Right atrium auricular region (tissue), 2 donors: ENCODE measurements around the gene SYNE2. TPM values are rescaled to one million over a fixed set of nuclear protein-coding genes. Genes with fewer than 3 reads are reported as not detected.

ENCODE experiments used
- DNase-seq: peaks from one replicate; pipeline ENCODE4 v3.0.0-alpha.2; 2019; ENCODE audit warnings: low spot score
- H3K27ac ChIP-seq, 2 donors: fragments of 200-600 bp; sonication (generic); 1 replicate in 1 of 2; 2 replicates in 1 of 2; pipeline ENCODE4 v1.5.1; 2016 to 2019
- H3K27me3 ChIP-seq, 2 donors: fragments of 200-600 bp; sonication (generic); one replicate each; pipeline versions ENCODE4 v1.5.1 to v1.6.0; 2017 to 2019
- H3K36me3 ChIP-seq: fragments of 200-600 bp; sonication (generic); one replicate; pipeline ENCODE4 v1.5.1; 2016
- H3K4me1 ChIP-seq, 2 donors: fragments of 200-600 bp; sonication (generic); one replicate each; pipeline versions ENCODE4 v1.5.1 to v1.6.0; 2017 to 2019
- H3K4me3 ChIP-seq, 2 donors: fragments of 200-600 bp; sonication (generic); 1 replicate in 1 of 2; 2 replicates in 1 of 2; pipeline ENCODE4 v1.5.1; 2017 to 2019; ENCODE audit warnings: mild to moderate bottlenecking in 1 of 2, moderate library complexity in 1 of 2
- H3K9me3 ChIP-seq, 2 donors: fragments of 200-600 bp; sonication (generic); one replicate each; pipeline ENCODE4 v1.5.1; 2019
- total RNA-seq, 2 donors: library from RNA; depleted of rRNA; stranded (reverse); fragments of >200 nt; gene quantifications; one replicate each; pipeline ENCODE4 v1.1.0, GENCODE V29; 2016
- TF ChIP-seq, protein P1 (sequence below), 2 donors: fragments of 200-600 bp; sonication (generic); IDR thresholded peaks; one replicate each; pipeline ENCODE4 v1.5.1; 2019; ENCODE audit warnings: antibody characterized with exemption in 2 of 2

Gene SYNE2
- total RNA-seq, 2 donors from 2014 or later: 149 to 202 TPM

DNA sequence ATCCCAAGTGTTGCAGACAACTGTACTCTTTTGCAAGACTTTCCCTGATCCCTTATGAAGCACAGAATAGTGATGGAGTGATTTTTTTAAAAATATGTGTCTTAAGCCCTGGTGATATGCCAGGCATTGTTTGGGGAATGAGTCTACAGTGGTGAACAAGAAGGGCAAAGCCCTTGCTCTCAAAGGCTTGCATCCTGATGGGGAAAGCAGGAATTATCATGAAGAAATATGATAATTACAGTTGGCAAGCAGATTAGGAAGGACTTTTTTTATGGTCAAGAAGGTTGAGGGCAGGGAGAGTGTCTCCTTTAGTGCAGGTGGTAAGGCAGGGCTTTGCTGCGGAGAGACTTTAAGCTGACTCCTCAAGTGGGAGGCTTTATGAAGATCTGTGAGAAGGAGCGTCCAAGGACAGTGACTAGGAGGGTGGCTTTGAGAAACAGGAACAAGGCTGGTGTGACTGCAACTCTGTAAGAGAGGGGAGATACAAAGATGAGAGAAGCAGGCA lies 100.2 kb downstream of the SYNE2 start:
- Histone ChIP-seq H3K4me1 (peaks cover 0 to 15% of the 10 kb centered on the region in 2 donors), H3K36me3 (peaks cover 12% of the 10 kb centered on the region), H3K9me3 (no peaks in the 10 kb centered on the region), H3K27ac (peak overlapping the region in 1 of 2 donors; percentile 35), H3K4me3 (no peak overlapping the region), H3K27me3 (no peaks in the 10 kb centered on the region)
- no peak for DNase-seq
- TF ChIP-seq, protein P1, sequence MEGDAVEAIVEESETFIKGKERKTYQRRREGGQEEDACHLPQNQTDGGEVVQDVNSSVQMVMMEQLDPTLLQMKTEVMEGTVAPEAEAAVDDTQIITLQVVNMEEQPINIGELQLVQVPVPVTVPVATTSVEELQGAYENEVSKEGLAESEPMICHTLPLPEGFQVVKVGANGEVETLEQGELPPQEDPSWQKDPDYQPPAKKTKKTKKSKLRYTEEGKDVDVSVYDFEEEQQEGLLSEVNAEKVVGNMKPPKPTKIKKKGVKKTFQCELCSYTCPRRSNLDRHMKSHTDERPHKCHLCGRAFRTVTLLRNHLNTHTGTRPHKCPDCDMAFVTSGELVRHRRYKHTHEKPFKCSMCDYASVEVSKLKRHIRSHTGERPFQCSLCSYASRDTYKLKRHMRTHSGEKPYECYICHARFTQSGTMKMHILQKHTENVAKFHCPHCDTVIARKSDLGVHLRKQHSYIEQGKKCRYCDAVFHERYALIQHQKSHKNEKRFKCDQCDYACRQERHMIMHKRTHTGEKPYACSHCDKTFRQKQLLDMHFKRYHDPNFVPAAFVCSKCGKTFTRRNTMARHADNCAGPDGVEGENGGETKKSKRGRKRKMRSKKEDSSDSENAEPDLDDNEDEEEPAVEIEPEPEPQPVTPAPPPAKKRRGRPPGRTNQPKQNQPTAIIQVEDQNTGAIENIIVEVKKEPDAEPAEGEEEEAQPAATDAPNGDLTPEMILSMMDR (IDR thresholded peaks at IDR 0.05): no peak

DNA sequence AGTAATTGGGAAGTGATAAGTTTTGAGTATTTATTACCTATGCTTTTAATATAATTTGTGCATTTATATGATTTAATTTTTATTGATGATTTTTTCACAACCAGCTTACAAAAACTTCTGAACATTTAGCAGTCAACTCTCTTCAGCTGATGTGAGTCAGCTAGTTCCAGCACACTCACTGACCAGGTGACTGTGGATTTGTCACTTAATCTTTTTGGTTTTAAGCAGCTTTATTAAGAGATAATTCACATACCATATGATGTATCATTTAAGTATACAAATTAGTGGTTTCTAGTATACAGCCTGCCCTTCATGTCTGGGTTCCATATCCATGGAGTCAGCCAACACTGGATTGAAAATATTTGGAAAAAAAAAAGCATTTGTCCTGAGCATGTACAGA lies 103.5 kb downstream of the SYNE2 start:
- no peaks in the 10 kb centered on the region for H3K36me3 ChIP-seq
- no peak overlapping the region for H3K4me3 ChIP-seq
- H3K9me3 ChIP-seq: no peaks in the 10 kb centered on the region
- TF ChIP-seq, protein P1 (IDR thresholded peaks at IDR 0.05): no peak
- H3K27me3 ChIP-seq: no peaks in the 10 kb centered on the region
- no peak for DNase-seq
- H3K4me1 ChIP-seq: peaks cover 0 to 15% of the 10 kb centered on the region in 2 donors
- no peak overlapping the region for H3K27ac ChIP-seq

DNA sequence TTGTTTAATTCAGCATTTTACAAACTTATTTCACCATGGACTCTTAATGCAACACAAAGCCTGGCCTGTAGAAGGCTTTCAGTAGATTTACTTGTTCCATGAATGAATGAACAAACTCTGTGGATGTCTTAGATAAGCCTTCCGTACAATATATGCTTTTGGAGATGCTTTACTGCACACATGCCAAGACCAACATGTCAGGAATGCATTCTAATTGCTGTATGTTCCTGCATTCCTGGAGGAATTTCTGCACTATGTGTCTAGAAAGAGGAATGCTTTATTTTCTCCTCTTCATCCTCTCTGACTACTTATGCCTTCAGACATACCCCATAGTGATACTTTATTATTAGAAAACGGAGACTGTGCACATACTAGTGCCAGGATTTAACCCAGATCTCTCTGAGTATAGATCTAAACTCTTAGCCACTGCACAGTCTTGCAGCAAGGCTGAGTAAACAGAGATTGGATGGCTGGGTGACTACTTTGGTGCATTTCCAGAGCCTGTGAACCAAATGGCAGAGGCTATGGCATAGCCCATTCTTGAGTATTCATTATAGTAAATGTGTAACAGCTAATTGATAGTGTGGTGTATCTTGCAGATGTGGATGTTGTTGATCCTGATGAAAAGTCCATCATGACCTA lies 108.2 kb downstream of the SYNE2 start:
- TF ChIP-seq, protein P1 (IDR thresholded peaks at IDR 0.05): no peak
- Histone ChIP-seq H3K36me3 (no peaks in the 10 kb centered on the region), H3K27ac (no peak overlapping the region), H3K27me3 (no peaks in the 10 kb centered on the region), H3K4me1 (peaks cover 0 to 7% of the 10 kb centered on the region in 2 donors), H3K9me3 (no peaks in the 10 kb centered on the region), H3K4me3 (no peak overlapping the region)
- no peak for DNase-seq

DNA sequence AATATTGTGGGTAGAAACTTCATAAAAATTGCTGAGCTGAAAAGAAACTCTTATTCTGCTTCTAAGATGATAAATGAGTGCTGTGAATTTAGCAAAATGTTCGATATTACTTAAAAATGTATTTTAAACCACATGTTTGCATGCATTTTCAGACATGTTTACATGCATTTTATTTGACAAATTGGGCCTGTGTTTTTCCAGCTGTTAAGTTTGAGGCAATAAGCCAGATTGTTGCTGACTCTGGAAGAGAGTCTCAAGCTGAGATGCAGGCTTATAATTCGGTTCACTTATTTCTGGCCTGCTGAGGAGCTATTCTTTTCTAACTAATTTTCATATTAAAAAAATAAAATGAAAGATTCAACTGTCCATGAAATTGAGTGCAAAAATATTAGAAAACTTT lies 110.1 kb downstream of the SYNE2 start:
- Histone ChIP-seq H3K4me1 (peaks cover 0 to 7% of the 10 kb centered on the region in 2 donors), H3K27ac (no peak overlapping the region), H3K4me3 (no peak overlapping the region), H3K36me3 (peaks cover 9% of the 10 kb centered on the region), H3K27me3 (no peaks in the 10 kb centered on the region), H3K9me3 (no peaks in the 10 kb centered on the region)
- DNase-seq: no peak
- TF ChIP-seq, protein P1 (IDR thresholded peaks at IDR 0.05): no peak

DNA sequence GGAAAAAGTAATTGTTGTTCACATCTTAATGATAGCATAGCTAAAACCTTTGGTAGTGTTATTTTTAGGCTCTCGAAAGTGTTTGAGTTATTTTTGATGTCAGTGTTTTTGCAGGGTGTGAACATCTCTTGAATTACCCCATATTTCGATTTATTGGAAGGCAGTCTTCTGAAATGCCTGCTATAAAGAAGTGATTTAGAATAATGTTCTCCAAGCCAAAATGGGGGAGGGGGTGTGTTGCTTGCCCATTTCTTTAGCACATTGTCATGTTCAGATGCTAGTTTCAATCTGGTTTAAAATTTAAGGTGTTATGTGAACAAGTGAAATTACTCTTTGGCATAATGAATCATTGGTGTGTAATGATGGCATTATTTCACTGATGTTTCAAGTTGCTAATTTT lies 110.6 kb downstream of the SYNE2 start:
- H3K9me3 ChIP-seq: no peaks in the 10 kb centered on the region
- peaks cover 9% of the 10 kb centered on the region for H3K36me3 ChIP-seq
- no peak for DNase-seq
- H3K27me3 ChIP-seq: no peaks in the 10 kb centered on the region
- TF ChIP-seq, protein P1 (IDR thresholded peaks at IDR 0.05): no peak
- H3K4me1 ChIP-seq: peaks cover 0 to 7% of the 10 kb centered on the region in 2 donors
- no peak overlapping the region for H3K27ac ChIP-seq
- H3K4me3 ChIP-seq: no peak overlapping the region

DNA sequence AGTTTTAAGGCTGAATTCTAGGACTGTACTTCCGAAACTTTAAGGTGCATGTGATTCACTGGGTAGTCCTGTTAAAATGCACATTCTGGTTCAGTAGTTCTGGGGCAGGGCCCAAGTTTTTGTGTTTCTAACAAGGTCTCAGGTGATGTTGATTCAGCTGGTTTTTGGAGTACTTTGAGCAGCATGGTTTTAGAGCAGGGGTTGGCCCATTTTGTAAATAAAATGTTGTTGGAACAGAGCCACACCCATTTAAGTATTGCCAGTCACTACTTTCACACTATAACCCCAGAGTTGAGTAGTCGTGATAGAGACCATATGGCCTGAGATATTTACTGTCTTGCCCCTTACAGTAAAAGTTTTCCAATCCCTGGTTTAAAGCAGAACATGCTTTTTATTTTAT lies 111.3 kb downstream of the SYNE2 start:
- DNase-seq: no peak
- peaks cover 9% of the 10 kb centered on the region for H3K36me3 ChIP-seq
- no peak overlapping the region for H3K4me3 ChIP-seq
- H3K27ac ChIP-seq: no peak overlapping the region
- peaks cover 0 to 7% of the 10 kb centered on the region in 2 donors for H3K4me1 ChIP-seq
- TF ChIP-seq, protein P1 (IDR thresholded peaks at IDR 0.05): no peak
- H3K27me3 ChIP-seq: no peaks in the 10 kb centered on the region
- no peaks in the 10 kb centered on the region for H3K9me3 ChIP-seq
